ENCODE measurements around the gene QRICH2.
A peak's percentile ranks its signal among the peaks of the same experiment; 100 is the strongest.
"Not testable (repeated sequence)": the region's sequence is repeated elsewhere in the genome, so short reads cannot be mapped to it uniquely, and the experiment has no call there.

The QRICH2 gene

GRCh38 chr17:76248013-76248782 lies 59.9 kb downstream of the QRICH2 start:
- no peak for DNase-seq (ENCODE audit: low read depth in 1 of 2, low spot score in 1 of 2)

GRCh38 chr17:76247304-76247703 lies 60.8 kb downstream of the QRICH2 start:
- no peak for DNase-seq (ENCODE audit: low read depth in 1 of 2, low spot score in 1 of 2)

GRCh38 chr17:76246080-76247066 lies 61.7 kb downstream of the QRICH2 start:
- DNase-seq (ENCODE audit: low read depth in 1 of 2, low spot score in 1 of 2): no peak

- not testable (repeated sequence) for DNase-seq (ENCODE audit: low read depth in 1 of 2, low spot score in 1 of 2)
Measured at GRCh38 chr17:76244721-76245120, 63.4 kb downstream of the QRICH2 start.

GRCh38 chr17:76243826-76244679 lies 64.0 kb downstream of the QRICH2 start:
- DNase-seq (ENCODE audit: low read depth in 1 of 2, low spot score in 1 of 2): no peak

GRCh38 chr17:76241691-76242255 lies 66.3 kb downstream of the QRICH2 start:
- DNase-seq (ENCODE audit: low read depth in 1 of 2, low spot score in 1 of 2): no peak

GRCh38 chr17:76241204-76241538 lies 66.9 kb downstream of the QRICH2 start:
- DNase-seq (ENCODE audit: low read depth in 1 of 2, low spot score in 1 of 2): no peak

GRCh38 chr17:76240461-76241203 lies 67.4 kb downstream of the QRICH2 start, which contains the start of gene RNF157:
Gene RNF157, minus strand, starts transcription at chr17:76240493. Its CDS starts 253 bp downstream, at chr17:76240240.
- DNase-seq (ENCODE audit: low read depth in 1 of 2, low spot score in 1 of 2): peak; percentile 27 to 56

GRCh38 chr17:76239538-76240274 lies 68.4 kb downstream of the QRICH2 start:
- DNase-seq (ENCODE audit: low read depth in 1 of 2, low spot score in 1 of 2): peak in 1 of 2 donors; percentile 5

GRCh38 chr17:76238847-76239537 lies 69.1 kb downstream of the QRICH2 start:
- DNase-seq (ENCODE audit: low read depth in 1 of 2, low spot score in 1 of 2): no peak

GRCh38 chr17:76237859-76238313 lies 70.2 kb downstream of the QRICH2 start:
- DNase-seq (ENCODE audit: low read depth in 1 of 2, low spot score in 1 of 2): no peak

GRCh38 chr17:76236603-76237002 lies 71.5 kb downstream of the QRICH2 start:
- no peak for DNase-seq (ENCODE audit: low read depth in 1 of 2, low spot score in 1 of 2)

GRCh38 chr17:76235883-76236282 lies 72.2 kb downstream of the QRICH2 start:
- no peak for DNase-seq (ENCODE audit: low read depth in 1 of 2, low spot score in 1 of 2)

- DNase-seq (ENCODE audit: low read depth in 1 of 2, low spot score in 1 of 2): no peak
Measured at GRCh38 chr17:76234354-76234679, 73.8 kb downstream of the QRICH2 start.

- DNase-seq (ENCODE audit: low read depth in 1 of 2, low spot score in 1 of 2): no peak
Measured at GRCh38 chr17:76233588-76234353, 74.3 kb downstream of the QRICH2 start.

GRCh38 chr17:76232342-76232741 lies 75.7 kb downstream of the QRICH2 start:
- no peak for DNase-seq (ENCODE audit: low read depth in 1 of 2, low spot score in 1 of 2)

- DNase-seq (ENCODE audit: low read depth in 1 of 2, low spot score in 1 of 2): not testable (repeated sequence)
Measured at GRCh38 chr17:76226749-76227148, 81.3 kb downstream of the QRICH2 start.

Data from activated T-helper 1 cell treated with anti-CD3 and anti-CD28 coated beads, Interleukin-2, amount 50 U/mL, for 16 hours (primary cell).